K562 (cell line): ENCODE measurements around the gene TTYH2. TPM values are rescaled to one million over a fixed set of nuclear protein-coding genes. Genes with fewer than 3 reads are reported as not detected.

Experiments
- ATAC-seq: fragments of 200-7000 bp; cut with Tn5 transposase; 3 replicates; pipeline ENCODE4 v1.9.1; 2020; ENCODE audit warnings: moderate library complexity
- BruUV-seq: library from RNA; stranded (reverse); fragments of 400-500 nt; replicated peaks from 2 replicates; lab custom pipeline; 2021; lab: Mats Ljungman, UMichigan
- CTCF ChIA-PET: fragments of 300-600 bp; formaldehyde crosslinking; extraction: SDS; loops from one replicate; lab custom pipeline; 2021; ENCODE audit warnings: low intra/inter-chr PET ratio; lab: Yijun Ruan, JAX
- POLR2A ChIA-PET: fragments of 300-600, 350-650 bp; sonication (Branson Sonifier 250); formaldehyde crosslinking; extraction: SDS; loops from one replicate; lab custom pipeline; 2021; ENCODE audit warnings: antibody characterized with exemption, inconsistent platforms; lab: Yijun Ruan, JAX
- DNase-seq, 4 experiments: peaks; one replicate each; pipeline versions ENCODE4 v3.0.0 to v3.0.0-alpha.2; 2011 to 2018; ENCODE audit warnings: low spot score in 3 of 4, mixed read lengths in 3 of 4; ENCODE audit errors: extremely low read depth in 1 of 4
- FAIRE-seq: peaks from 2 replicates; lab custom pipeline; 2011; peaks lifted over from hg19 to GRCh38; lab: Jason Lieb, UNC
- H2AFZ ChIP-seq: 2 replicates; pipeline ENCODE4 v1.6.0; 2011; ENCODE audit warnings: low read depth, low read length, control low read depth, inconsistent platforms
- H3K27ac ChIP-seq: fragments of 200-600 bp; 3 replicates; pipeline ENCODE4 v1.8.0; 2011; ENCODE audit warnings: low read depth, mild to moderate bottlenecking, control low read depth, inconsistent platforms, low read length, moderate library complexity, mixed read lengths; ENCODE audit errors: extremely low read depth
- H3K27me3 ChIP-seq, 2 experiments: fragments of 300-600 bp in 1 of 2; 2 replicates in 1 of 2; 3 replicates in 1 of 2; pipeline versions ENCODE4 v1.6.0 to v1.8.0; 2011; ENCODE audit warnings: inconsistent platforms in 2 of 2, low read length in 2 of 2, mild to moderate bottlenecking in 1 of 2, mixed read lengths in 1 of 2, moderate library complexity in 1 of 2; ENCODE audit not compliant: control insufficient read depth in 2 of 2, insufficient read depth in 2 of 2
- H3K36me3 ChIP-seq: fragments of 300-600 bp; 3 replicates; pipeline ENCODE4 v1.8.0; 2011; ENCODE audit warnings: mild to moderate bottlenecking, low read length, inconsistent platforms; ENCODE audit not compliant: control insufficient read depth, insufficient read depth
- H3K4me1 ChIP-seq, 2 experiments: fragments of 200-600 bp in 1 of 2; replicated peaks in 1 of 2; 2 replicates in 1 of 2; 3 replicates in 1 of 2; pipeline versions ENCODE4 v1.5.1 to v1.8.0; 2011; ENCODE audit warnings: inconsistent platforms in 2 of 2, low read length in 2 of 2, mild to moderate bottlenecking in 1 of 2, mixed read lengths in 1 of 2, moderate library complexity in 1 of 2; ENCODE audit not compliant: control insufficient read depth in 2 of 2, insufficient read depth in 2 of 2
- H3K4me2 ChIP-seq: 2 replicates; pipeline ENCODE4 v1.6.1; 2011; ENCODE audit warnings: low read length, control low read depth, inconsistent platforms, mixed read lengths; ENCODE audit not compliant: insufficient read depth
- H3K4me3 ChIP-seq: fragments of 200-600 bp; sonication (generic), shearing (Covaris generic); 2 replicates; pipeline ENCODE4 v1.5.1; 2016; ENCODE audit warnings: control low read depth, inconsistent platforms
- H3K79me2 ChIP-seq: fragments of 200-600 bp; 3 replicates; pipeline ENCODE4 v1.8.0; 2011; ENCODE audit warnings: low read length, inconsistent platforms; ENCODE audit not compliant: control insufficient read depth, insufficient read depth
- H3K9ac ChIP-seq, 2 experiments: 2 replicates each; pipeline versions ENCODE4 v1.6.0 to v1.6.1; 2011; ENCODE audit warnings: low read depth in 2 of 2, low read length in 2 of 2, control low read depth in 1 of 2, inconsistent platforms in 1 of 2, mild to moderate bottlenecking in 1 of 2, mixed read lengths in 1 of 2; ENCODE audit not compliant: insufficient read depth in 1 of 2
- H3K9me1 ChIP-seq: one replicate; pipeline ENCODE4 v1.6.0; 2011; ENCODE audit warnings: inconsistent platforms, mild to moderate bottlenecking, low read length, moderate library complexity; ENCODE audit not compliant: control insufficient read depth, insufficient read depth
- H3K9me3 ChIP-seq: replicated peaks from 2 replicates; pipeline ENCODE4 v1.5.1; 2011; ENCODE audit warnings: low read depth, low read length, inconsistent platforms; ENCODE audit not compliant: control insufficient read depth, insufficient read depth
- H4K20me1 ChIP-seq: replicated peaks from 2 replicates; pipeline ENCODE4 v1.6.1; 2011; ENCODE audit warnings: low read length, inconsistent platforms, mixed read lengths; ENCODE audit not compliant: control insufficient read depth, insufficient read depth
- CEBPB ChIP-seq: fragments of 450-650 bp; IDR thresholded peaks from 2 replicates; pipeline ENCODE4 v1.6.1; 2016; ENCODE audit warnings: missing genetic modification characterization, missing compliant biosample characterization
- HDAC8 ChIP-seq: fragments of 450-650 bp; IDR thresholded peaks from 2 replicates; pipeline ENCODE4 v1.6.1; 2016; ENCODE audit warnings: mild to moderate bottlenecking, missing genetic modification characterization, moderate library complexity, missing compliant biosample characterization
- KDM5B ChIP-seq: fragments of 200-600 bp; sonication (generic); IDR thresholded peaks from 2 replicates; pipeline ENCODE4 v1.6.1; 2012; ENCODE audit warnings: low read depth, mild to moderate bottlenecking, moderate library complexity, low read length, control low read depth, inconsistent platforms; ENCODE audit not compliant: insufficient replicate concordance
- MXI1 ChIP-seq: IDR thresholded peaks from 2 replicates; pipeline ENCODE4 v1.6.1; 2011; ENCODE audit warnings: low read depth, mild to moderate bottlenecking, improper control_type of control experiment, low read length
- XRCC3 ChIP-seq: fragments of 450-650 bp; IDR thresholded peaks from 2 replicates; pipeline ENCODE4 v1.6.1; 2017; ENCODE audit warnings: mild to moderate bottlenecking, moderate library complexity
- ZMIZ1 ChIP-seq, 2 experiments: fragments of 150-350 bp in 1 of 2; IDR thresholded peaks; 2 replicates each; pipeline ENCODE4 v1.6.1; 2012 to 2016; ENCODE audit warnings: low read depth in 2 of 2, low read length in 2 of 2, mild to moderate bottlenecking in 1 of 2, moderate library complexity in 1 of 2
- ZNF133 ChIP-seq: fragments of 250-450 bp; sonication (Bioruptor Pico); IDR thresholded peaks from 2 replicates; pipeline ENCODE4 v1.4.0; 2020; ENCODE audit warnings: mild to moderate bottlenecking
- ZNF197 ChIP-seq: fragments of 200-800 bp; sonication (Bioruptor generic); IDR thresholded peaks from 2 replicates; pipeline ENCODE4 v1.6.1; 2016; ENCODE audit warnings: low read depth, missing genetic modification characterization, missing compliant biosample characterization
- ZNF354B ChIP-seq: fragments of 250-450 bp; sonication (Bioruptor Pico); IDR thresholded peaks from 2 replicates; pipeline ENCODE4 v1.4.0; 2020
- WGBS: fragments of 100-300 bp; shearing (Covaris generic); methylation state at CpG from one replicate; pipeline ENCODE4 v1.1.6; 2016; ENCODE audit warnings: low coverage, mixed read lengths; ENCODE audit not compliant: insufficient coverage; ENCODE audit errors: missing lambda C conversion rate; 5-methylcytosine and 5-hydroxymethylcytosine counted together
- in situ Hi-C: fragments of 300-500 bp; cut with MboI; formaldehyde crosslinking; loops from 4 replicates; pipeline ENCODE4 v1.15.0; 2018; ENCODE audit warnings: inconsistent platforms, mixed read lengths
- intact Hi-C: fragments of 100-400 bp; cut with micrococcal nuclease; formaldehyde crosslinking; loops from 2 replicates; pipeline ENCODE4 v1.14.2; 2022
- polyA plus RNA-seq, 8 experiments: library from polyadenylated mRNA; depleted of rRNA in 4 of 8; stranded (reverse) in 5 of 8; unstranded in 3 of 8; fragments of >200 nt; fragmentation: Nextera tagmentation in 2 of 8; fragmentation: Illumina TruSeq in 1 of 8; extraction: Ambion mirVana in 2 of 8; extraction: Trizol in 1 of 8; gene quantifications; 2 replicates each; pipeline versions ENCODE4 v1.2.1 to v1.2.3, GENCODE V29; 2011 to 2014; ENCODE audit warnings: inconsistent platforms in 1 of 8, missing spikeins in 1 of 8
- total RNA-seq, 7 experiments: library from RNA; depleted of rRNA in 6 of 7; stranded (reverse); fragments of >200 nt in 6 of 7; fragmentation: Illumina TruSeq in 2 of 7; extraction: Trizol in 2 of 7; gene quantifications; 2 replicates each; pipeline versions ENCODE4 v1.2.1 to v1.2.3, GENCODE V29; 2011 to 2021; ENCODE audit warnings: low replicate concordance in 1 of 7
- TF ChIP-seq, protein P1 (sequence below): fragments of 250-450 bp; sonication (Bioruptor Pico); IDR thresholded peaks from 2 replicates; pipeline ENCODE4 v1.9.0; 2021; ENCODE audit warnings: mild to moderate bottlenecking
- TF ChIP-seq, protein P2 (sequence below), 2 experiments: fragments of 450-650 bp; conservative IDR thresholded peaks; 2 replicates each; pipeline ENCODE4 v1.6.1; 2017; ENCODE audit warnings: mild to moderate bottlenecking in 2 of 2, moderate library complexity in 2 of 2

TTYH2 gene
- total and polyA plus RNA-seq, 9 of the 15 experiments (the other 6 are each of a cell fraction or from before 2014, with no cell fraction given): 0.03 to 2.0 (median 0.91) TPM

GRCh38 chr17:74170924-74171323 is 42.4 kb upstream of the TTYH2 start:
- Histone ChIP-seq H3K9me1 (no peaks in the 10 kb centered on the region), H3K27ac (no peak overlapping the region), H4K20me1 (no peaks in the 10 kb centered on the region), H3K9me3 (no peaks in the 10 kb centered on the region; the same call in 1 of the 2 replicates), H3K27me3 (peaks cover 4 to 16% of the 10 kb centered on the region in 2 experiments; a peak in 3 of 5 replicates), H3K79me2 (no peaks in the 10 kb centered on the region), H3K4me1 (no peaks in the 10 kb centered on the region), H3K9ac (no peak overlapping the region), H3K4me2 (no peak overlapping the region), H3K36me3 (no peaks in the 10 kb centered on the region), H3K4me3 (no peak overlapping the region), H2AFZ (no peak overlapping the region)
- DNase-seq (no peak), FAIRE-seq (no peak), ATAC-seq (no peak)
- ChIA-PET POLR2A (no interaction called here), CTCF (no interaction called here)
- 0% methylated on average over 1 of the region's 1 CpG for WGBS
- no TSS peak for BruUV-seq
- TF ChIP-seq CEBPB (tag): 0 out of 2 replicates have a peak, but pooled peaks have one; percentile 19
- no peak for TF ChIP-seq KDM5B
- no peak for TF ChIP-seq ZNF133
- in situ Hi-C loops: loop anchor here (10.0 kb wide), 1 partner anchor 736 kb away; no protein-coding TSS in a partner anchor
- intact Hi-C loops: no loop called here

- Histone ChIP-seq H3K9me1 (no peaks in the 10 kb centered on the region), H3K9ac (no peak overlapping the region), H3K4me3 (no peak overlapping the region), H3K27ac (no peak overlapping the region), H3K36me3 (no peaks in the 10 kb centered on the region), H2AFZ (no peak overlapping the region), H3K79me2 (no peaks in the 10 kb centered on the region), H4K20me1 (peaks cover 4% of the 10 kb centered on the region; the same call in 1 of the 2 replicates), H3K9me3 (no peaks in the 10 kb centered on the region; the same call in 1 of the 2 replicates)
- no peak for ATAC-seq
- no TSS peak for BruUV-seq
- in situ Hi-C loops: loop anchor here (10.0 kb wide), 1 partner anchor 738 kb away; no protein-coding TSS in a partner anchor
- WGBS: 3% methylated on average over 3 of the region's 3 CpGs
- DNase-seq: no peak
- FAIRE-seq: no peak
- no peak for TF ChIP-seq ZNF197
- TF ChIP-seq ZNF354B (CRISPR knock-in tag): no peak
- TF ChIP-seq, protein P1, sequence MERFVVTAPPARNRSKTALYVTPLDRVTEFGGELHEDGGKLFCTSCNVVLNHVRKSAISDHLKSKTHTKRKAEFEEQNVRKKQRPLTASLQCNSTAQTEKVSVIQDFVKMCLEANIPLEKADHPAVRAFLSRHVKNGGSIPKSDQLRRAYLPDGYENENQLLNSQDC (CRISPR knock-in tag): no peak
- TF ChIP-seq, protein P2, sequence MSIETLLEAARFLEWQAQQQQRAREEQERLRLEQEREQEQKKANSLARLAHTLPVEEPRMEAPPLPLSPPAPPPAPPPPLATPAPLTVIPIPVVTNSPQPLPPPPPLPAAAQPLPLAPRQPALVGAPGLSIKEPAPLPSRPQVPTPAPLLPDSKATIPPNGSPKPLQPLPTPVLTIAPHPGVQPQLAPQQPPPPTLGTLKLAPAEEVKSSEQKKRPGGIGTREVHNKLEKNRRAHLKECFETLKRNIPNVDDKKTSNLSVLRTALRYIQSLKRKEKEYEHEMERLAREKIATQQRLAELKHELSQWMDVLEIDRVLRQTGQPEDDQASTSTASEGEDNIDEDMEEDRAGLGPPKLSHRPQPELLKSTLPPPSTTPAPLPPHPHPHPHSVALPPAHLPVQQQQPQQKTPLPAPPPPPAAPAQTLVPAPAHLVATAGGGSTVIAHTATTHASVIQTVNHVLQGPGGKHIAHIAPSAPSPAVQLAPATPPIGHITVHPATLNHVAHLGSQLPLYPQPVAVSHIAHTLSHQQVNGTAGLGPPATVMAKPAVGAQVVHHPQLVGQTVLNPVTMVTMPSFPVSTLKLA (conservative IDR thresholded peaks at IDR 0.05): no peak
- TF ChIP-seq ZMIZ1 (IDR thresholded peaks at IDR 0.05; ENCODE audit: low read depth in 2 of 2, low read length in 2 of 2): no peak
- no peak for TF ChIP-seq HDAC8 (tag)
- no peak for TF ChIP-seq MXI1
- no peak for TF ChIP-seq XRCC3
- TF ChIP-seq, all 486 proteins: peak for 0
- H3K4me2 ChIP-seq: no peak overlapping the region
- POLR2A ChIA-PET: no interaction called here
- H3K4me1 ChIP-seq: no peaks in the 10 kb centered on the region
- CTCF ChIA-PET: interaction anchor here (0.6 kb wide), 1 partner anchor 515 kb away, joined by 4 read pairs; no protein-coding TSS in a partner anchor
- peaks cover 4 to 13% of the 10 kb centered on the region in 2 experiments; a peak in 3 of 5 replicates for H3K27me3 ChIP-seq
- intact Hi-C loops: no loop called here
Observed at GRCh38 chr17:74172700-74173099, 40.7 kb upstream of the TTYH2 start.
